Measurements from ENCODE around the gene FCHO1. TPM values are rescaled to one million over a fixed set of nuclear protein-coding genes. Genes with fewer than 3 reads are reported as not detected.

FCHO1 gene
- polyA plus RNA-seq, 1 donor (not counting 4 experiments of a cell fraction or from before 2014, with no cell fraction given): 0.14 TPM

GRCh38 chr19:17795495-17795856 is 44.2 kb downstream of the FCHO1 start:
- FAIRE-seq (no peak), DNase-seq (ENCODE audit: low read depth, low spot score) (no peak)
- H3K9me3 ChIP-seq (ENCODE audit: control insufficient read depth, low read depth, low read length): no peaks in the 10 kb centered on the region
- dilution Hi-C loops (cut with MboI; ENCODE audit: extremely low pct_ligation_motif_present, low sequenced_read_pairs): no loop called here
- no peaks in the 10 kb centered on the region for H3K36me3 ChIP-seq (ENCODE audit: control insufficient read depth in 2 of 2, extremely low read depth in 1 of 2, insufficient read depth in 2 of 2, low read length in 2 of 2)
- no peaks in the 10 kb centered on the region for H3K27me3 ChIP-seq (ENCODE audit: control insufficient read depth, extremely low read depth, insufficient read depth, low read length)
- peak overlapping the region; percentile 76 for H3K4me2 ChIP-seq (ENCODE audit: control insufficient read depth, extremely low read depth, insufficient read depth, low read depth, low read length)
- H3K9me1 ChIP-seq (ENCODE audit: control insufficient read depth, extremely low read depth, insufficient read depth, low read length): no peaks in the 10 kb centered on the region
- peak overlapping the region; percentile 34 for H3K27ac ChIP-seq (ENCODE audit: control insufficient read depth, insufficient read depth, low read length)
- H3K4me3 ChIP-seq (ENCODE audit: control insufficient read depth in 2 of 3, extremely low read depth in 1 of 3, insufficient read depth in 2 of 3, low read depth in 1 of 3, low read length in 3 of 3): peak overlapping the region; percentile 41 to 75 (median 70)
- peaks cover 43% of the 10 kb centered on the region for H3K4me1 ChIP-seq (ENCODE audit: control insufficient read depth, extremely low read depth, insufficient read depth, low read length)
- H2AFZ ChIP-seq (ENCODE audit: control insufficient read depth, low read length): peak overlapping the region; percentile 82
- peak overlapping the region; percentile 71 for H3K9ac ChIP-seq (ENCODE audit: control insufficient read depth, extremely low read depth, insufficient read depth, low read length)
- H4K20me1 ChIP-seq (ENCODE audit: control insufficient read depth, extremely low read depth, insufficient read depth, low read length): no peaks in the 10 kb centered on the region
- no peak for TF ChIP-seq CTCF (optimal IDR thresholded peaks at IDR 0.05 in 1 of 3, IDR thresholded peaks at IDR 0.05 in 1 of 3, conservative IDR thresholded peaks at IDR 0.05 in 1 of 3; ENCODE audit: extremely low read depth in 1 of 3, insufficient read depth in 2 of 3, low read length in 3 of 3)
- no peak for TF ChIP-seq EZH2 (IDR thresholded peaks at IDR 0.05; ENCODE audit: low read length)
- H3K79me2 ChIP-seq (ENCODE audit: control insufficient read depth, insufficient read depth, low read length): peaks cover 2% of the 10 kb centered on the region

GRCh38 chr19:17796013-17796837 is 44.9 kb downstream of the FCHO1 start:
- peak overlapping the region; percentile 63 for H3K27ac ChIP-seq (ENCODE audit: control insufficient read depth, insufficient read depth, low read length)
- H3K9me1 ChIP-seq (ENCODE audit: control insufficient read depth, extremely low read depth, insufficient read depth, low read length): no peaks in the 10 kb centered on the region
- H3K9me3 ChIP-seq (ENCODE audit: control insufficient read depth, low read depth, low read length): no peaks in the 10 kb centered on the region
- H3K36me3 ChIP-seq (ENCODE audit: control insufficient read depth in 2 of 2, extremely low read depth in 1 of 2, insufficient read depth in 2 of 2, low read length in 2 of 2): no peaks in the 10 kb centered on the region
- peaks cover 2% of the 10 kb centered on the region for H3K79me2 ChIP-seq (ENCODE audit: control insufficient read depth, insufficient read depth, low read length)
- peak overlapping the region in 2 of 3 experiments; percentile 70 to 75 for H3K4me3 ChIP-seq (ENCODE audit: control insufficient read depth in 2 of 3, extremely low read depth in 1 of 3, insufficient read depth in 2 of 3, low read depth in 1 of 3, low read length in 3 of 3)
- dilution Hi-C loops (cut with MboI; ENCODE audit: extremely low pct_ligation_motif_present, low sequenced_read_pairs): no loop called here
- H3K4me1 ChIP-seq (ENCODE audit: control insufficient read depth, extremely low read depth, insufficient read depth, low read length): peaks cover 42% of the 10 kb centered on the region
- no peak overlapping the region for H2AFZ ChIP-seq (ENCODE audit: control insufficient read depth, low read length)
- FAIRE-seq (no peak), DNase-seq (ENCODE audit: low read depth, low spot score) (no peak)
- no peak overlapping the region for H3K9ac ChIP-seq (ENCODE audit: control insufficient read depth, extremely low read depth, insufficient read depth, low read length)
- H4K20me1 ChIP-seq (ENCODE audit: control insufficient read depth, extremely low read depth, insufficient read depth, low read length): no peaks in the 10 kb centered on the region
- TF ChIP-seq EZH2 (IDR thresholded peaks at IDR 0.05; ENCODE audit: low read length) (no peak), CTCF (optimal IDR thresholded peaks at IDR 0.05 in 1 of 3, IDR thresholded peaks at IDR 0.05 in 1 of 3, conservative IDR thresholded peaks at IDR 0.05 in 1 of 3; ENCODE audit: extremely low read depth in 1 of 3, insufficient read depth in 2 of 3, low read length in 3 of 3) (no peak)
- peak overlapping the region; percentile 76 for H3K4me2 ChIP-seq (ENCODE audit: control insufficient read depth, extremely low read depth, insufficient read depth, low read depth, low read length)
- no peaks in the 10 kb centered on the region for H3K27me3 ChIP-seq (ENCODE audit: control insufficient read depth, extremely low read depth, insufficient read depth, low read length)

All from keratinocyte (primary cell).